Measurements from ENCODE around the gene TTC34.

Gene TTC34

DNA sequence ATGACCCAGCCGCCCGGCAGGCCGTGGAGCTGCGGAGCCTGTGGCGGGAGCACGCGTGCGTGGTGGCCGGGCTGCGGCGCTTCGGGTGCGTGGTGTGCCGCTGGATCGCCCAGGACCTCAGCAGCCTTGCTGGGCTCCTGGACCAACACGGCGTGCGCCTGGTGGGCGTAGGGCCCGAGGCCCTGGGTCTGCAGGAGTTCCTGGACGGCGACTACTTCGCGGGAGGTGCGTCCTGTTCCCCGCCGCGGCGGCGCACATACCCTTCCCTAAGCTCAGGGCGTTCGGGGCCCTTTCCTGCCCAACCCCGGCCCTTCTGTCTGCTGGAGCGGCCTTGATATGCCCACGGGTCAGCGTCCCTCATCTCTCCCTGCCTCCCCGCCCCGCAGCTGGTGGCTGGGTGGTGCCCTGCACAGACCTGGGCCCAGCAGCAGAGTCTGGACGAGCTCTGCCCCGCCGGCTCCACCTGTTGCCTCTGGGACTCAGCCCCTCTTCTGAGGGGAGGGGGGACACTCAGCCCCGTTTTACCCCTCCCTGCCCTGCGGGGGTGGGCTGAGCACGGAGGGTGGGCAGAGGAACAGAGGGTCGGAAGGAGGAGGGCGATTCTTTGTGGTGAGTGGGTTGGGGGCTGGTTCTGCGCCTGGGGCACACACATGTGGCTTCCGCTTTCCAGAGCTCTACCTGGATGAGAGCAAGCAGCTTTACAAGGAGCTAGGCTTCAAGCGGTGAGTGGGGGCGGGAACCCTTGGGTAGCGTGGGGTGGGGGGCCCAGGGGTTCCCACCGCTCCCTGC lies 214.2 kb downstream of the TTC34 start:
- DNase-seq, result no peak

DNA sequence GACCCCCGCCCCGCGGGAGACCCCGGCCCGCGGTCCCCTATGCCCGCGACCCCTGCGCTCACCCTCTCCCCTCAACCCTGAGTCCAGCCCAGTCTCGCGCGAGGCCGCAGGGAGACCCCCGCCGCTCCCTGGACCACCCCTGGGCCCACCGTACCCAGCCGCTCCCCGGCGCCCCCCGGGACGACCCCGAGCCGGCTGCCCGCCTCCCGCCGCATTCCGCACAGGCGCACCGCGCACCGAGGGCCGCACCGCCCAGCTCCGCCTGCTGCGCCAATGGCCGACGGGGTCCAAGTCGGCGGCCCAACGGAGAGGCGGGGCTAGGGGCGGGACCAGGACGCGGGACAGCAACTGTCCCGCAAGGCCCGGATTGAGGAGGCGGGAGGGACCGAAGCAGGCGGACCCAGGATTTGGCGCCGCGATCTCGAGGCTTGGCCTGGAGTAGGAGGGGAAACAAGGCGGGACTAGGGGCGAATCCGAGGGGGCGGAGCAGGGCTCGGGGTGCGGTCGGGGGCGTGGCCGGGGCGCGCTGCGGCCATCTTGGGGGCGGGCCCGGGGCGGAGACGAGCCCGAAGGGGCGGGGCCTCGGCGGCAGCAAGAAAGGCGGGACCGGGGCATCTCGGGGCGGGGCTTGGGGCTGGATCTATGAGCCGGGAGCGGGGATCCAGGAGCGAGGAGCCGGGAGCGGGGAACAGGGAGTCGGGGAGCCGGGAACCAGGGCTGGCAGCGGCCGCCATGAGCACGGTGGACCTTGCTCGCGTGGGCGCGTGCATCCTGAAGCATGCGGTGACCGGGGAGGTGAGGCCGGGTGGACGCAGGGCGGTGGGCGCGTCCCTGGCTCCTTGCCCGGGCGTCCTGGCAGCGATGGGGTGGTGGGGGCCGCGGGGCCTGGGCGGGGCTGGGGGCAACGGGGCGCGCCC lies 215.1 kb downstream of the TTC34 start, which contains the start of gene PRXL2B:
Gene PRXL2B (plus strand): TSS at position 624 of the 917 bp plus-strand sequence. CDS start 109 bp downstream, at position 733.
- DNase-seq, result peak; percentile 97
